PFSK-1 (cell line): Measurements from ENCODE around the gene DDX41.

Experiments
- FOXP2 ChIP-seq: optimal IDR thresholded peaks from 2 replicates; pipeline ENCODE3; 2011; ENCODE audit warnings: borderline replicate concordance, control low read depth, inconsistent platforms; ENCODE audit not compliant: insufficient read depth; ENCODE audit errors: extremely low read length, extremely low read depth
- POLR2AphosphoS5 ChIP-seq: IDR thresholded peaks from 2 replicates; pipeline ENCODE4 v1.6.1; 2012; ENCODE audit warnings: low read depth, mild to moderate bottlenecking, control low read depth, low read length, moderate library complexity
- TAF1 ChIP-seq: IDR thresholded peaks from 2 replicates; pipeline ENCODE4 v1.6.1; 2012; ENCODE audit warnings: low read length, control low read depth, borderline replicate concordance; ENCODE audit not compliant: insufficient read depth
- TF ChIP-seq, protein P1 (sequence below), 2 experiments: IDR thresholded peaks; 2 replicates each; pipeline versions ENCODE4 v1.6.1 to v1.8.0; 2011 to 2012; ENCODE audit warnings: low read depth in 2 of 2, low read length in 2 of 2, control low read depth in 1 of 2, inconsistent platforms in 1 of 2, mild to moderate bottlenecking in 1 of 2, moderate library complexity in 1 of 2; ENCODE audit not compliant: insufficient read depth in 1 of 2

DNA sequence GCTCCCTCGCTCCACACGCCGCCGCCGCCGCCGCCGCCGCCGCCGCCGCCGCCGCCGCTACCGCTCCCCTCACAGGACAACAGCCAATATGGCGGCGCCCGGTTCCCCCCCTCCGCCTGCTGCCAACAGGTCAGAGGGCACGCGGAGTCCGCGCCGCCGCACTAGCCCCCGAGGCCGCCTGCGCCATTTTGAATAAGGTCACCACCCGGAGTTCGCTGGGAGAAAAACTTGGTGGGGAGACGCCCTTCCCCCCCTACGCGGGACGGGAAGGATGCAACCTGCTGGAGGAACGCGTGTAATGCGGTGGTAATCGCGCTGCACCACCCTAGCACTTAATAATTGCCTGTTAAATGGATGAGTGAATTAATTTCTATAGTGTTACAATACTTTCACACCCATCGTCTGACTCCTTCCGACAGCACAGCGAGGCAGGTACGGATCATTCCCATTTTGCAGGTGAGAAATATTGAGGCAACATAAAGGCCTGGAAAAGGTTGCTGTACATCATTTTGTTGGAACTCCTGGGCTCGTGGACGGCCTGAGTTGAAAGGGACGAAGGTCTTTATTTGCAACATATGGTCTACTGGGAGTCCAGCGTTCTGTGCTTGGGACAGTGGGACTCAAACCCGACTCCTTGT lies 37.8 kb upstream of the DDX41 start, which contains the start of gene FAM193B:
- no peak for TF ChIP-seq TAF1
- TF ChIP-seq POLR2AphosphoS5, result peak; percentile 40; the same call in 1 of the 2 replicates
- TF ChIP-seq, protein P1, sequence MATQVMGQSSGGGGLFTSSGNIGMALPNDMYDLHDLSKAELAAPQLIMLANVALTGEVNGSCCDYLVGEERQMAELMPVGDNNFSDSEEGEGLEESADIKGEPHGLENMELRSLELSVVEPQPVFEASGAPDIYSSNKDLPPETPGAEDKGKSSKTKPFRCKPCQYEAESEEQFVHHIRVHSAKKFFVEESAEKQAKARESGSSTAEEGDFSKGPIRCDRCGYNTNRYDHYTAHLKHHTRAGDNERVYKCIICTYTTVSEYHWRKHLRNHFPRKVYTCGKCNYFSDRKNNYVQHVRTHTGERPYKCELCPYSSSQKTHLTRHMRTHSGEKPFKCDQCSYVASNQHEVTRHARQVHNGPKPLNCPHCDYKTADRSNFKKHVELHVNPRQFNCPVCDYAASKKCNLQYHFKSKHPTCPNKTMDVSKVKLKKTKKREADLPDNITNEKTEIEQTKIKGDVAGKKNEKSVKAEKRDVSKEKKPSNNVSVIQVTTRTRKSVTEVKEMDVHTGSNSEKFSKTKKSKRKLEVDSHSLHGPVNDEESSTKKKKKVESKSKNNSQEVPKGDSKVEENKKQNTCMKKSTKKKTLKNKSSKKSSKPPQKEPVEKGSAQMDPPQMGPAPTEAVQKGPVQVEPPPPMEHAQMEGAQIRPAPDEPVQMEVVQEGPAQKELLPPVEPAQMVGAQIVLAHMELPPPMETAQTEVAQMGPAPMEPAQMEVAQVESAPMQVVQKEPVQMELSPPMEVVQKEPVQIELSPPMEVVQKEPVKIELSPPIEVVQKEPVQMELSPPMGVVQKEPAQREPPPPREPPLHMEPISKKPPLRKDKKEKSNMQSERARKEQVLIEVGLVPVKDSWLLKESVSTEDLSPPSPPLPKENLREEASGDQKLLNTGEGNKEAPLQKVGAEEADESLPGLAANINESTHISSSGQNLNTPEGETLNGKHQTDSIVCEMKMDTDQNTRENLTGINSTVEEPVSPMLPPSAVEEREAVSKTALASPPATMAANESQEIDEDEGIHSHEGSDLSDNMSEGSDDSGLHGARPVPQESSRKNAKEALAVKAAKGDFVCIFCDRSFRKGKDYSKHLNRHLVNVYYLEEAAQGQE (IDR thresholded peaks at IDR 0.05; ENCODE audit: insufficient read depth in 1 of 2, low read depth in 2 of 2, low read length in 2 of 2), result no peak
- TF ChIP-seq FOXP2, result peak; percentile 78
